ENCODE measurements around the gene OCA2.

GRCh38 chr15:27847775-27848710 lies 251.1 kb downstream of the OCA2 start:
- TF ChIP-seq CTCF (conservative IDR thresholded peaks at IDR 0.05; ENCODE audit: low read length) (no peak), EZH2phosphoT487 (IDR thresholded peaks at IDR 0.05; ENCODE audit: borderline replicate concordance) (no peak)

All from Loucy (cell line).